Stimulated activated CD4-positive, alpha-beta T cell treated with anti-CD3 and anti-CD28 coated beads, Interleukin-1b, Interleukin-23, amount 100 ng/mL, for 24 hours (primary cell): ENCODE results near the gene AAMP.
A peak's percentile ranks its signal among the peaks of the same experiment; 100 is the strongest.
"Not testable (repeated sequence)": the region's sequence is repeated elsewhere in the genome, so short reads cannot be mapped to it uniquely, and the experiment has no call there.

Experiments
- DNase-seq, 4 experiments: peaks; one replicate each; pipeline ENCODE4 v3.0.0-alpha.2; 2020; ENCODE audit warnings: low read depth in 4 of 4, low spot score in 1 of 4

AAMP gene

GRCh38 chr2:218269900-218270720 lies at the start of gene AAMP, which contains the start of gene PNKD:
TSS of gene AAMP (minus strand) at chr2:218270137. CDS start at chr2:218270086, 51 bp downstream.
TSS of gene PNKD (plus strand) at chr2:218270519. CDS start at chr2:218270536, 17 bp downstream.
- peak; percentile 99 to 100 (median 100) for DNase-seq

- no peak for DNase-seq
Measured at GRCh38 chr2:218318241-218318640, 48.3 kb upstream of the AAMP start.

- DNase-seq: no peak
Measured at GRCh38 chr2:218317835-218318234, 47.9 kb upstream of the AAMP start.

- DNase-seq: no peak
Measured at GRCh38 chr2:218317303-218317630, 47.3 kb upstream of the AAMP start.

- DNase-seq: no peak
Measured at GRCh38 chr2:218315397-218315796, 45.5 kb upstream of the AAMP start.

- not testable (repeated sequence) for DNase-seq
Measured at GRCh38 chr2:218314764-218315163, 44.8 kb upstream of the AAMP start.

GRCh38 chr2:218313356-218313755 lies 43.4 kb upstream of the AAMP start:
- DNase-seq: no peak

- no peak for DNase-seq
Measured at GRCh38 chr2:218312267-218312756, 42.4 kb upstream of the AAMP start.

GRCh38 chr2:218311541-218312266 lies 41.8 kb upstream of the AAMP start:
- not testable (repeated sequence) for DNase-seq

- no peak for DNase-seq
Measured at GRCh38 chr2:218310853-218311540, 41.1 kb upstream of the AAMP start.

GRCh38 chr2:218307415-218308090 lies 37.6 kb upstream of the AAMP start:
- DNase-seq: no peak

GRCh38 chr2:218306184-218306920 lies 36.4 kb upstream of the AAMP start:
- no peak for DNase-seq

- no peak for DNase-seq
Measured at GRCh38 chr2:218305383-218305782, 35.4 kb upstream of the AAMP start.

GRCh38 chr2:218301176-218301819 lies 31.4 kb upstream of the AAMP start:
- DNase-seq: peak; percentile 66 to 83 (median 80)

- DNase-seq: no peak
Measured at GRCh38 chr2:218300141-218300540, 30.2 kb upstream of the AAMP start.

- DNase-seq: no peak
Measured at GRCh38 chr2:218298314-218298875, 28.5 kb upstream of the AAMP start.

GRCh38 chr2:218296847-218297246 lies 26.9 kb upstream of the AAMP start:
- no peak for DNase-seq

- DNase-seq: no peak
Measured at GRCh38 chr2:218296200-218296599, 26.3 kb upstream of the AAMP start.

GRCh38 chr2:218295029-218295428 lies 25.1 kb upstream of the AAMP start:
- DNase-seq: no peak
